A673 (cell line): ENCODE measurements around the gene ARID3A.

ENCODE experiments used
- EZH2 ChIP-seq: fragments of 200-600 bp; sonication (generic); IDR thresholded peaks from 2 replicates; pipeline ENCODE4 v1.6.1; 2017; ENCODE audit warnings: borderline replicate concordance, low read depth, mild to moderate bottlenecking, mixed read lengths, antibody characterized with exemption, low read length; ENCODE audit not compliant: poor library complexity, severe bottlenecking
- TF ChIP-seq, protein P1 (sequence below): fragments of 300-800, 200-600 bp; sonication (generic); conservative IDR thresholded peaks from 2 replicates; pipeline ENCODE4 v1.5.1; 2017; ENCODE audit warnings: low read depth, mild to moderate bottlenecking, antibody characterized with exemption, low read length, moderate library complexity, mixed read lengths

- TF ChIP-seq, protein P1, sequence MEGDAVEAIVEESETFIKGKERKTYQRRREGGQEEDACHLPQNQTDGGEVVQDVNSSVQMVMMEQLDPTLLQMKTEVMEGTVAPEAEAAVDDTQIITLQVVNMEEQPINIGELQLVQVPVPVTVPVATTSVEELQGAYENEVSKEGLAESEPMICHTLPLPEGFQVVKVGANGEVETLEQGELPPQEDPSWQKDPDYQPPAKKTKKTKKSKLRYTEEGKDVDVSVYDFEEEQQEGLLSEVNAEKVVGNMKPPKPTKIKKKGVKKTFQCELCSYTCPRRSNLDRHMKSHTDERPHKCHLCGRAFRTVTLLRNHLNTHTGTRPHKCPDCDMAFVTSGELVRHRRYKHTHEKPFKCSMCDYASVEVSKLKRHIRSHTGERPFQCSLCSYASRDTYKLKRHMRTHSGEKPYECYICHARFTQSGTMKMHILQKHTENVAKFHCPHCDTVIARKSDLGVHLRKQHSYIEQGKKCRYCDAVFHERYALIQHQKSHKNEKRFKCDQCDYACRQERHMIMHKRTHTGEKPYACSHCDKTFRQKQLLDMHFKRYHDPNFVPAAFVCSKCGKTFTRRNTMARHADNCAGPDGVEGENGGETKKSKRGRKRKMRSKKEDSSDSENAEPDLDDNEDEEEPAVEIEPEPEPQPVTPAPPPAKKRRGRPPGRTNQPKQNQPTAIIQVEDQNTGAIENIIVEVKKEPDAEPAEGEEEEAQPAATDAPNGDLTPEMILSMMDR: no peak
- TF ChIP-seq EZH2: no peak
Observed at GRCh38 chr19:941292-942132, 15.7 kb downstream of the ARID3A start.
